ENCODE measurements around the gene NEK6. TPM values are rescaled to one million over a fixed set of nuclear protein-coding genes. Genes with fewer than 3 reads are reported as not detected.

The NEK6 gene
- total and polyA plus RNA-seq, 10 of the 15 experiments (the other 5 are each of a cell fraction or from before 2014, with no cell fraction given), result 31.3 to 161 (median 89.2) TPM

DNA sequence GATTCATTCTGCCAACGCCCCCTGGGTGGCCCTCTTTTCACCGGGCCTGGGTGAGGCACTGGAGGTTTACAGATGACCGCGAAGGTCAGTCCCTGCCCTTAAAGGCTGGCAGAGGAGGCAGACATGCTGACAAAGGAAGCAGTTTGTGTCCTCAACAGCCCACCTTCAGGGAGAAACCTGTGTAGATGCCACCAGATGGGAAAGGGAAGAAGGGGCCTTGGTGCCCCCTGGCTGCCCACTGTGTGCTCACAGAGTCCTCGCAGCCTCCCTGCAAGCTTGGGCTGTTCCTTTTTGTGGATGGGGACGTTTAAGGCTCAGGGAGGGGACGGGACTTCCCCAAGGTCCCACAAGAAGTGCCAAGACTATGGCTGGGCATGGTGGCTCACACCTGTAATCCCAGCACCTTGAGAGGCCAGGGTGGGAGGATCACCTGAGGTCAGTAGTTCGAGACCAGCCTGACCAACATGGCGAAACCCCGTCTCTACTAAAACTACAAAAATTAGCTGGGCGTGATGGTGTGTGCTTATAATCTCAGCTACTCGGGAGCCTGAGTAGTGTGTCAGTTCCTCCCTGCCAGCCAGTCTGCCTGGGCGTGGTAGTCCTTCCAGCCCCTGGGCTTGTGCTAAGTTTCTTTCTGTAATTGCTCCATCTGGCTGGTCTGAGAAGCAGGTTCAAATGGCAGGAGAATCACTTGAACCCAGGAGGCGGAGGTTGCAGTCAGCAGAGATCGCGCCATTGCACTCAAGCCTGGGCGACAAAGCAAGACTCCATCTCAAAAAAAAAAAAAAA is 36.2 kb downstream of the NEK6 start:
- 74% methylated on average over 16 of the region's 17 CpGs for WGBS (ENCODE audit: insufficient coverage, insufficient replicate concordance, low lambda C conversion rate, missing lambda C conversion rate)
- H2AFZ ChIP-seq (ENCODE audit: control insufficient read depth, low read depth, low read length), result no peak overlapping the region
- BruUV-seq (replicated peaks), result no TSS peak
- peaks cover 24% of the 10 kb centered on the region for H4K20me1 ChIP-seq (ENCODE audit: control insufficient read depth, insufficient read depth)
- H3K27me3 ChIP-seq (replicated peaks in 1 of 2; ENCODE audit: control insufficient read depth in 2 of 2, insufficient read depth in 2 of 2, low read length in 1 of 2), result no peaks in the 10 kb centered on the region
- H3K4me2 ChIP-seq (ENCODE audit: control insufficient read depth, insufficient read depth), result peak overlapping the region; percentile 77
- no peaks in the 10 kb centered on the region for H3K9me3 ChIP-seq (replicated peaks; ENCODE audit: control insufficient read depth, insufficient read depth, low read length)
- TF ChIP-seq POLR2AphosphoS2 (IDR thresholded peaks at IDR 0.05; ENCODE audit: low read depth, low read length), result peak; percentile 14; the same call in 1 of the 2 replicates
- 0 out of 2 replicates have a peak, but pooled peaks have one; percentile 13 for TF ChIP-seq DPF2 (IDR thresholded peaks at IDR 0.05)
- TF ChIP-seq SUZ12 (IDR thresholded peaks at IDR 0.05; ENCODE audit: unreplicated experiment), result no peak
- TF ChIP-seq CTCF (IDR thresholded peaks at IDR 0.05 in 2 of 3, conservative IDR thresholded peaks at IDR 0.05 in 1 of 3; ENCODE audit: control insufficient read depth in 2 of 3, extremely low read depth in 1 of 3, insufficient read depth in 1 of 3, low read depth in 3 of 3, low read length in 3 of 3), result peak in 2 of 3 experiments; percentile 25 to 35; a peak in 2 of 6 replicates
- POLR2A ChIA-PET, result interaction anchor here (1.2 to 5.4 kb wide), 5 partner anchors 29 to 167 kb away, joined by 4 to 45 read pairs (median 5); partner anchors contain the start of gene NEK6
- RAD21 ChIA-PET (ENCODE audit: unreplicated experiment), result interaction anchor here (0.6 to 5.1 kb wide), 13 partner anchors 9 to 168 kb away, joined by 3 to 74 read pairs (median 8); no protein-coding TSS in a partner anchor
- no peak for ATAC-seq
- peaks cover 23 to 31% of the 10 kb centered on the region in 2 experiments for H3K36me3 ChIP-seq (ENCODE audit: control insufficient read depth in 2 of 2, insufficient read depth in 2 of 2, low read length in 1 of 2)
- in situ Hi-C loops (cut with MboI) (loop anchor here (25.0 kb wide), 1 partner anchor 157 kb away; no protein-coding TSS in a partner anchor), intact Hi-C loops (cut with micrococcal nuclease; ENCODE audit: unreplicated experiment) (no loop called here)
- FAIRE-seq, result no peak
- peaks cover 81% of the 10 kb centered on the region for H3K4me1 ChIP-seq (ENCODE audit: control insufficient read depth, insufficient read depth, low read length)
- peak overlapping the region; percentile 91 for H3K27ac ChIP-seq (ENCODE audit: control insufficient read depth, insufficient read depth)
- peaks cover 100% of the 10 kb centered on the region for H3K79me2 ChIP-seq (ENCODE audit: control insufficient read depth, insufficient read depth, low read length)
- SMC1A ChIA-PET (ENCODE audit: uncharacterized antibody, unreplicated experiment), result interaction anchor here (0.9 to 9.9 kb wide), 9 partner anchors 22 to 167 kb away, joined by 3 to 132 read pairs (median 6); no protein-coding TSS in a partner anchor
- CTCF ChIA-PET, result interaction anchor here (1.1 to 5.0 kb wide), 7 partner anchors 27 to 167 kb away, joined by 5 to 42 read pairs (median 18); no protein-coding TSS in a partner anchor
- DNase-seq (ENCODE audit: low read depth, low spot score), result no peak
- peak overlapping the region; percentile 49; the same call in 1 of the 2 replicates for H3K9ac ChIP-seq (ENCODE audit: control insufficient read depth, insufficient read depth, low read length)
- peak overlapping the region; percentile 56; the same call in 1 of the 2 replicates for H3K4me3 ChIP-seq

All from GM12878 (cell line).